Occipital lobe (tissue), 2 donors: ENCODE measurements around the gene SIGLEC8. TPM values are rescaled to one million over a fixed set of nuclear protein-coding genes. Genes with fewer than 3 reads are reported as not detected.
"Not testable (repeated sequence)": the region's sequence is repeated elsewhere in the genome, so short reads cannot be mapped to it uniquely, and the experiment has no call there.

ENCODE experiments used
- DNase-seq: peaks from one replicate; lab custom pipeline; 2025; lab: John Stamatoyannopoulos, UW
- total RNA-seq: library from RNA; depleted of rRNA; stranded (reverse); fragments of >200 nt; gene quantifications from one replicate; pipeline ENCODE4 v1.2.3, GENCODE V29; 2014

SIGLEC8 gene
- total RNA-seq, 1 donor from 2014 or later = 2.0 TPM

GRCh38 chr19:51447510-51447909 lies 10.7 kb downstream of the SIGLEC8 start:
- not testable (repeated sequence) for DNase-seq

- DNase-seq = no peak
Measured at GRCh38 chr19:51441410-51442390, 16.6 kb downstream of the SIGLEC8 start.

GRCh38 chr19:51440846-51441409 lies 17.3 kb downstream of the SIGLEC8 start:
- no peak for DNase-seq

- DNase-seq = no peak
Measured at GRCh38 chr19:51440052-51440451, 18.2 kb downstream of the SIGLEC8 start.

GRCh38 chr19:51439021-51439465 lies 19.2 kb downstream of the SIGLEC8 start:
- DNase-seq = no peak

- no peak for DNase-seq
Measured at GRCh38 chr19:51434456-51434855, 23.8 kb downstream of the SIGLEC8 start.

GRCh38 chr19:51433043-51433442 lies 25.2 kb downstream of the SIGLEC8 start:
- DNase-seq = no peak

- no peak for DNase-seq
Measured at GRCh38 chr19:51431124-51431523, 27.1 kb downstream of the SIGLEC8 start.

GRCh38 chr19:51430221-51430620 lies 28.0 kb downstream of the SIGLEC8 start:
- DNase-seq = no peak

GRCh38 chr19:51427201-51427600 lies 31.1 kb downstream of the SIGLEC8 start:
- DNase-seq = no peak

GRCh38 chr19:51422053-51422448 lies 36.2 kb downstream of the SIGLEC8 start:
- peak; percentile 41 for DNase-seq

GRCh38 chr19:51421229-51422052 lies 36.8 kb downstream of the SIGLEC8 start:
- no peak for DNase-seq

- not testable (repeated sequence) for DNase-seq
Measured at GRCh38 chr19:51420511-51420910, 37.7 kb downstream of the SIGLEC8 start.

- DNase-seq = no peak
Measured at GRCh38 chr19:51418707-51419106, 39.5 kb downstream of the SIGLEC8 start.

- no peak for DNase-seq
Measured at GRCh38 chr19:51417810-51418157, 40.5 kb downstream of the SIGLEC8 start.

GRCh38 chr19:51417107-51417809 lies 41.0 kb downstream of the SIGLEC8 start, which contains the start of gene SIGLEC10:
Gene SIGLEC10 (minus strand): TSS chr19:51417642. CDS start chr19:51417581, 61 bp downstream.
- DNase-seq = no peak

GRCh38 chr19:51416422-51416821 lies 41.8 kb downstream of the SIGLEC8 start:
- not testable (repeated sequence) for DNase-seq

- no peak for DNase-seq
Measured at GRCh38 chr19:51415187-51415586, 43.1 kb downstream of the SIGLEC8 start.

- no peak for DNase-seq
Measured at GRCh38 chr19:51410950-51411748, 47.1 kb downstream of the SIGLEC8 start.

- no peak for DNase-seq
Measured at GRCh38 chr19:51407511-51408131, 50.6 kb downstream of the SIGLEC8 start.
